ENCODE measurements around the gene GORASP2.

- TF ChIP-seq CTCF (IDR thresholded peaks at IDR 0.05; ENCODE audit: low read depth, low read length, poor library complexity, severe bottlenecking) (no peak), EZH2phosphoT487 (IDR thresholded peaks at IDR 0.05; ENCODE audit: borderline replicate concordance, low read length) (no peak)
Measured at GRCh38 chr2:170973225-170973491, 44.1 kb downstream of the GORASP2 start.

All from DOHH2 (cell line).